GM19023 (cell line): Measurements from ENCODE around the gene WDR83.
"Not testable (repeated sequence)": the region's sequence is repeated elsewhere in the genome, so short reads cannot be mapped to it uniquely, and the experiment has no call there.

Experiments used
- ATAC-seq: cut with Tn5 transposase; IDR thresholded peaks from one replicate; pipeline ENCODE4 v1.9.1; 2021; ENCODE audit warnings: mild to moderate bottlenecking, moderate library complexity; ENCODE audit not compliant: unreplicated experiment

WDR83 gene

GRCh38 chr19:12681074-12681987 is 14.7 kb downstream of the WDR83 start, which contains the start of gene DHPS:
DHPS (minus strand) TSS chr19:12681880; CDS start chr19:12681766, 114 bp downstream.
- ATAC-seq: peak; percentile 63

- ATAC-seq: no peak
Measured at GRCh38 chr19:12685831-12686230, 19.2 kb downstream of the WDR83 start.

GRCh38 chr19:12687496-12688196 is 21.0 kb downstream of the WDR83 start, which contains the start of gene GNG14:
GNG14 (plus strand) TSS chr19:12687998; CDS start chr19:12688049, 51 bp downstream.
- ATAC-seq: no peak

GRCh38 chr19:12689012-12689411 is 22.4 kb downstream of the WDR83 start:
- ATAC-seq: no peak

- no peak for ATAC-seq
Measured at GRCh38 chr19:12689581-12690216, 23.1 kb downstream of the WDR83 start.

GRCh38 chr19:12692960-12693359 is 26.4 kb downstream of the WDR83 start:
- no peak for ATAC-seq

GRCh38 chr19:12694641-12695040 is 28.0 kb downstream of the WDR83 start:
- no peak for ATAC-seq

GRCh38 chr19:12695096-12695495 is 28.5 kb downstream of the WDR83 start:
- no peak for ATAC-seq

GRCh38 chr19:12695514-12695913 is 28.9 kb downstream of the WDR83 start:
- ATAC-seq: no peak

GRCh38 chr19:12695997-12696365 is 29.4 kb downstream of the WDR83 start:
- ATAC-seq: peak; percentile 19

GRCh38 chr19:12696366-12697335 is 30.0 kb downstream of the WDR83 start, which contains the start of gene FBXW9:
FBXW9 (minus strand) TSS chr19:12696631; CDS start chr19:12696581, 50 bp downstream.
- peak; percentile 66 for ATAC-seq

GRCh38 chr19:12697425-12697824 is 30.8 kb downstream of the WDR83 start:
- ATAC-seq: not testable (repeated sequence)

- no peak for ATAC-seq
Measured at GRCh38 chr19:12698138-12698537, 31.5 kb downstream of the WDR83 start.

GRCh38 chr19:12701596-12702282 is 35.1 kb downstream of the WDR83 start:
- no peak for ATAC-seq

- ATAC-seq: no peak
Measured at GRCh38 chr19:12703046-12703445, 36.4 kb downstream of the WDR83 start.

- no peak for ATAC-seq
Measured at GRCh38 chr19:12705169-12705568, 38.6 kb downstream of the WDR83 start.

- no peak for ATAC-seq
Measured at GRCh38 chr19:12705654-12706331, 39.2 kb downstream of the WDR83 start.

- no peak for ATAC-seq
Measured at GRCh38 chr19:12706332-12706718, 39.7 kb downstream of the WDR83 start.

- ATAC-seq: no peak
Measured at GRCh38 chr19:12708641-12709040, 42.0 kb downstream of the WDR83 start.
